Neural progenitor cell (in vitro differentiated cells): ENCODE results near the gene CAMK1D.

ENCODE experiments used
- EZH2 ChIP-seq: fragments of 200-600 bp; sonication (generic); IDR thresholded peaks from 2 replicates; pipeline ENCODE4 v1.6.1; 2017; ENCODE audit warnings: antibody characterized with exemption, mild to moderate bottlenecking, moderate library complexity
- EZH2phosphoT487 ChIP-seq: fragments of 200-600 bp; sonication (generic); IDR thresholded peaks from 2 replicates; pipeline ENCODE4 v1.6.1; 2017; ENCODE audit warnings: antibody characterized with exemption
- TF ChIP-seq, protein P1 (sequence below): fragments of 200-600 bp; sonication (generic); IDR thresholded peaks from 2 replicates; pipeline ENCODE4 v1.5.1; 2017; ENCODE audit warnings: antibody characterized with exemption, mild to moderate bottlenecking

- TF ChIP-seq, protein P1, sequence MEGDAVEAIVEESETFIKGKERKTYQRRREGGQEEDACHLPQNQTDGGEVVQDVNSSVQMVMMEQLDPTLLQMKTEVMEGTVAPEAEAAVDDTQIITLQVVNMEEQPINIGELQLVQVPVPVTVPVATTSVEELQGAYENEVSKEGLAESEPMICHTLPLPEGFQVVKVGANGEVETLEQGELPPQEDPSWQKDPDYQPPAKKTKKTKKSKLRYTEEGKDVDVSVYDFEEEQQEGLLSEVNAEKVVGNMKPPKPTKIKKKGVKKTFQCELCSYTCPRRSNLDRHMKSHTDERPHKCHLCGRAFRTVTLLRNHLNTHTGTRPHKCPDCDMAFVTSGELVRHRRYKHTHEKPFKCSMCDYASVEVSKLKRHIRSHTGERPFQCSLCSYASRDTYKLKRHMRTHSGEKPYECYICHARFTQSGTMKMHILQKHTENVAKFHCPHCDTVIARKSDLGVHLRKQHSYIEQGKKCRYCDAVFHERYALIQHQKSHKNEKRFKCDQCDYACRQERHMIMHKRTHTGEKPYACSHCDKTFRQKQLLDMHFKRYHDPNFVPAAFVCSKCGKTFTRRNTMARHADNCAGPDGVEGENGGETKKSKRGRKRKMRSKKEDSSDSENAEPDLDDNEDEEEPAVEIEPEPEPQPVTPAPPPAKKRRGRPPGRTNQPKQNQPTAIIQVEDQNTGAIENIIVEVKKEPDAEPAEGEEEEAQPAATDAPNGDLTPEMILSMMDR, result no peak
- no peak for TF ChIP-seq EZH2phosphoT487
- TF ChIP-seq EZH2, result no peak
Measured at GRCh38 chr10:12825260-12825849, 476.0 kb downstream of the CAMK1D start.
